Uterus (tissue), 4 donors: Measurements from ENCODE around the gene USP34. TPM values are rescaled to one million over a fixed set of nuclear protein-coding genes. Genes with fewer than 3 reads are reported as not detected.

Experiments used
- DNase-seq, 2 donors: peaks; one replicate each; pipeline ENCODE4 v3.0.0-alpha.2; 2019 to 2020
- H3K27ac ChIP-seq, 2 donors: fragments of 200-600 bp; sonication (generic); 1 replicate in 1 of 2; 2 replicates in 1 of 2; pipeline ENCODE4 v1.5.1; 2016 to 2018
- H3K27me3 ChIP-seq, 2 donors: fragments of 200-600 bp; sonication (generic); one replicate each; pipeline ENCODE4 v1.5.1; 2018 to 2019; ENCODE audit warnings: control low read depth in 1 of 2
- H3K36me3 ChIP-seq, 2 donors: fragments of 200-600 bp; sonication (generic); one replicate each; pipeline ENCODE4 v1.5.1; 2019; ENCODE audit warnings: control low read depth in 1 of 2
- H3K4me1 ChIP-seq, 2 donors: fragments of 200-600 bp; sonication (generic); one replicate each; pipeline ENCODE4 v1.5.1; 2018 to 2019; ENCODE audit warnings: control low read depth in 1 of 2
- H3K4me3 ChIP-seq, 2 donors: fragments of 200-600 bp; sonication (generic); 1 replicate in 1 of 2; 2 replicates in 1 of 2; pipeline ENCODE4 v1.5.1; 2018 to 2019; ENCODE audit warnings: mild to moderate bottlenecking in 1 of 2
- H3K9me3 ChIP-seq, 2 donors: fragments of 200-600 bp; sonication (generic); one replicate each; pipeline ENCODE4 v1.5.1; 2019; ENCODE audit warnings: control low read depth in 1 of 2
- POLR2A ChIP-seq, 2 donors: fragments of 450-650 bp; IDR thresholded peaks; one replicate each; pipeline ENCODE4 v1.6.1; 2016; ENCODE audit warnings: antibody characterized with exemption in 2 of 2, mild to moderate bottlenecking in 1 of 2, moderate library complexity in 1 of 2
- intact Hi-C: fragments of 100-400 bp; cut with DNase I; formaldehyde crosslinking; loops from one replicate; pipeline ENCODE4 v1.15.1; 2023; ENCODE audit warnings: low total_unique reads
- total RNA-seq, 4 donors: library from RNA; depleted of rRNA in 3 of 4; stranded (reverse); fragments of >200 nt in 3 of 4; gene quantifications; one replicate each; pipeline versions ENCODE4 v1.1.0 to v1.2.4, GENCODE V29; 2014 to 2023
- TF ChIP-seq, protein P1 (sequence below), 4 experiments: fragments of 200-600 bp in 2 of 4; fragments of 450-650 bp in 2 of 4; sonication (generic) in 2 of 4; IDR thresholded peaks; one replicate each; pipeline ENCODE4 v1.5.1; 2016 to 2019; ENCODE audit warnings: antibody characterized with exemption in 4 of 4, mild to moderate bottlenecking in 2 of 4, moderate library complexity in 1 of 4
- donor health status: DM: yes; HTN: yes; CAD: no.

The USP34 gene
- total RNA-seq, 4 donors from 2014 or later, result 93.8 to 246 (median 184) TPM

DNA sequence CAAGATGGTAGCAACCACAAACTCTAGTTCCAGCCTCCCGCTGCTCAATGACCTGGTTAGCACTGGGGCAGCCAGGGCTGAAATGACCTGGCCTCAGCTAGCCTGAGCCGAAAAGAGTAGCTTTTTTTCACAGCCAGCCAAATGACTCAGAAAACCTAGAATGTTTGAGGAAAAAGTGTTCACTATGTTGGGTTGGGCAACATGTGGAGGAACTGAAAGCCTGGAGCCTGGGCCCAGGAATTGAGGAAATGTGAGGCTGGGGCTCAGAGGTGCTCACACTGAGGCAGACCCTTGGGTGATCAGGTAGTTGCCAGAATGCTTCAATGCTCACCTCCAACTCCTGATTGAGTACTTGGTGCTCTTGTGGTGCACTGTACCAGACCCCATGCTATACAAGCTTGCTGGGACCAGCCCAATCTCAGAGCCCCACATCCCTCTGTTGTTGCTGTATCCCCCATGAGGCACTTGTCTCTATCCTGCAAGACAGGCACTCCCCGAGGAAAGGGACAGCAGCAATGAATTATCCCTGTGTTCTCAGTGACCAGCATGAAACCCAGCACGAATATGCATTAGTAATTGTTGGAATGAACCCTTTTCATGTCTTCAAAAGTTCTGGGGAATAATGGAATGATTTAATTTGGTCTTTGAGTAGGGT, 116.2 kb downstream of the USP34 start:
- Histone ChIP-seq H3K36me3 (no peaks in the 10 kb centered on the region), H3K9me3 (peaks cover 0 to 17% of the 10 kb centered on the region in 2 donors), H3K4me1 (no peaks in the 10 kb centered on the region), H3K4me3 (no peak overlapping the region), H3K27ac (no peak overlapping the region), H3K27me3 (no peaks in the 10 kb centered on the region)
- intact Hi-C loops, result no loop called here
- DNase-seq, result no peak
- TF ChIP-seq, protein P1, sequence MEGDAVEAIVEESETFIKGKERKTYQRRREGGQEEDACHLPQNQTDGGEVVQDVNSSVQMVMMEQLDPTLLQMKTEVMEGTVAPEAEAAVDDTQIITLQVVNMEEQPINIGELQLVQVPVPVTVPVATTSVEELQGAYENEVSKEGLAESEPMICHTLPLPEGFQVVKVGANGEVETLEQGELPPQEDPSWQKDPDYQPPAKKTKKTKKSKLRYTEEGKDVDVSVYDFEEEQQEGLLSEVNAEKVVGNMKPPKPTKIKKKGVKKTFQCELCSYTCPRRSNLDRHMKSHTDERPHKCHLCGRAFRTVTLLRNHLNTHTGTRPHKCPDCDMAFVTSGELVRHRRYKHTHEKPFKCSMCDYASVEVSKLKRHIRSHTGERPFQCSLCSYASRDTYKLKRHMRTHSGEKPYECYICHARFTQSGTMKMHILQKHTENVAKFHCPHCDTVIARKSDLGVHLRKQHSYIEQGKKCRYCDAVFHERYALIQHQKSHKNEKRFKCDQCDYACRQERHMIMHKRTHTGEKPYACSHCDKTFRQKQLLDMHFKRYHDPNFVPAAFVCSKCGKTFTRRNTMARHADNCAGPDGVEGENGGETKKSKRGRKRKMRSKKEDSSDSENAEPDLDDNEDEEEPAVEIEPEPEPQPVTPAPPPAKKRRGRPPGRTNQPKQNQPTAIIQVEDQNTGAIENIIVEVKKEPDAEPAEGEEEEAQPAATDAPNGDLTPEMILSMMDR (IDR thresholded peaks at IDR 0.05), result no peak
- no peak for TF ChIP-seq POLR2A (IDR thresholded peaks at IDR 0.05)

DNA sequence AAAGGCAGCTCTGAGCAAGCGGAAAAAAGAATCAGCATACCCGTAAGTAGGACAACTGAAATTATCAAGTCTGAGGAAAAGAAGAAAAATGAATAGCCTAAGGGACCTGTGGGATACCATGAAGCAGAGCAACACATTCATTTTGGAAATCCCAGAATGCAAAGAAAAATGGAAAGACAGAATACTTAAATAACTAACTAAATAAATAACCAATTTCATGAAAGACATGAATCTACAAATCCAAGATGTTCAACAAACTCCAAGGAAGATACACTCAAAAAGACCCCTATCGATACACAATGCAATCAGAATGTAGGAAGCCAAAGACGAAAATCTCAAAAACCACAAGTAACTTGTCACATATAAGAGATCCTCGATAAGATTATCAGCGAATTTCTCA, 117.0 kb downstream of the USP34 start:
- H3K36me3 ChIP-seq, result no peaks in the 10 kb centered on the region
- no peaks in the 10 kb centered on the region for H3K27me3 ChIP-seq
- H3K9me3 ChIP-seq, result peaks cover 0 to 17% of the 10 kb centered on the region in 2 donors
- no peak for DNase-seq
- TF ChIP-seq, protein P1 (IDR thresholded peaks at IDR 0.05), result no peak
- TF ChIP-seq POLR2A (IDR thresholded peaks at IDR 0.05), result no peak
- no peak overlapping the region for H3K27ac ChIP-seq
- H3K4me1 ChIP-seq, result no peaks in the 10 kb centered on the region
- no peak overlapping the region for H3K4me3 ChIP-seq
- intact Hi-C loops, result no loop called here

DNA sequence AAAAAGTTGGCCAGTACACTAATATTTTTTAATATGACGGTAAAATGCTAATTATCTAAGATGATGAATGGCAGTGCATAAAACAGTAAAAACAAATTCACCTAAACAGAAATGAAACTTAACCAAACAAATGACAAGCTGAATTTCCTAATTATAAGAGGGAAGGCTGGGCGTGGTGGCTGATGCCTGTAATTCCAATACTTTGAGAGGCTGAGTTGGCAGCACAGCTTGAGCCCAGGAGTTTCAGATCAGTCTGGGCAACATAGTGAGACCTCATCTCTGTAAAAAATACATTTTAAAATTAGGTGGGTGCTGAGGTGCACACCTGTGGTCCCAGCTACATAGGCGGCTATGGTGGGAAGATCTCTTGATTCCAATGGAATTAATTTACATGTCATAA, 120.1 kb downstream of the USP34 start:
- Histone ChIP-seq H3K27me3 (no peaks in the 10 kb centered on the region), H3K36me3 (no peaks in the 10 kb centered on the region), H3K4me3 (no peak overlapping the region), H3K27ac (no peak overlapping the region), H3K9me3 (peaks cover 0 to 17% of the 10 kb centered on the region in 2 donors), H3K4me1 (no peaks in the 10 kb centered on the region)
- no peak for TF ChIP-seq POLR2A (IDR thresholded peaks at IDR 0.05)
- TF ChIP-seq, protein P1 (IDR thresholded peaks at IDR 0.05), result no peak
- intact Hi-C loops, result no loop called here
- no peak for DNase-seq

DNA sequence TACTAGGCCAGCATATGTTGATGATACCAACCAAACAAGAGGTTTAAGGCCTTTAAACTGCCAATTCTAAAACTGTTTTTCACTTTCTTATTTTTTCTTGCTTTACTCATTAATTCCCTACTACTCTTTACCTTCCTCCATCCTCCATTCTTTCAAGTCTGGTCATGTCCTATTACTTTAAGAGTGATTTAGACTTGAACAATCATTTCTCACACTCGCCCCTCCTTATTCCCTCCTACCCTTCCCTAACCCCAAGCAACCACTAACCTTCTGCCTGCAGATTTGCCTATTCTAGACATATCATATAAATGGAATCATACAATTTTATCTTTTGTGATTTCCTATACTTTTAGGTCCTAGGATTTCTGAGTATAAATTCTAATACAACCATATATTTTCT, 127.7 kb downstream of the USP34 start:
- intact Hi-C loops, result no loop called here
- no peak overlapping the region for H3K27ac ChIP-seq
- no peaks in the 10 kb centered on the region for H3K36me3 ChIP-seq
- no peaks in the 10 kb centered on the region for H3K9me3 ChIP-seq
- no peak overlapping the region for H3K4me3 ChIP-seq
- no peaks in the 10 kb centered on the region for H3K27me3 ChIP-seq
- no peaks in the 10 kb centered on the region for H3K4me1 ChIP-seq
- DNase-seq, result no peak
- TF ChIP-seq POLR2A (IDR thresholded peaks at IDR 0.05), result no peak
- TF ChIP-seq, protein P1 (IDR thresholded peaks at IDR 0.05), result no peak

DNA sequence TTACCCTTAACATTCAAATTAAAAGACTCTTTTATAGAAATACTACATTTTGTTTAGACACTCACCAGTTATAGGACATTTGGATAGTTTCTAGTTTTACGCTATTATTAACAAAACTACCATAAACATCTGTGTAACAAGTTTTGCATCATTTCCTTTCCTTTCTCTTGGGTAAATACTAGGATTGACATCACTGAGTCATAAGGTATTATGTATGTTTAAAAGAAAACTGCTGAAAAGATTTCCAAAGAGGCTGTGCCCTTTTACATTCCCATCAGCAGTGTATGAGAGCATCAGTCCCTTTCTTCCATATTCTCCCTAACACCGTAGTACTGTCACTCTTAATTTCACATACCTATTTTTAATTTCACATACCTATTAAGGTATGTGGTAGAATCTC, 130.6 kb downstream of the USP34 start:
- Histone ChIP-seq H3K4me1 (no peaks in the 10 kb centered on the region), H3K9me3 (no peaks in the 10 kb centered on the region), H3K4me3 (no peak overlapping the region), H3K27me3 (no peaks in the 10 kb centered on the region), H3K36me3 (no peaks in the 10 kb centered on the region), H3K27ac (no peak overlapping the region)
- no peak for TF ChIP-seq POLR2A (IDR thresholded peaks at IDR 0.05)
- DNase-seq, result no peak
- intact Hi-C loops, result no loop called here

DNA sequence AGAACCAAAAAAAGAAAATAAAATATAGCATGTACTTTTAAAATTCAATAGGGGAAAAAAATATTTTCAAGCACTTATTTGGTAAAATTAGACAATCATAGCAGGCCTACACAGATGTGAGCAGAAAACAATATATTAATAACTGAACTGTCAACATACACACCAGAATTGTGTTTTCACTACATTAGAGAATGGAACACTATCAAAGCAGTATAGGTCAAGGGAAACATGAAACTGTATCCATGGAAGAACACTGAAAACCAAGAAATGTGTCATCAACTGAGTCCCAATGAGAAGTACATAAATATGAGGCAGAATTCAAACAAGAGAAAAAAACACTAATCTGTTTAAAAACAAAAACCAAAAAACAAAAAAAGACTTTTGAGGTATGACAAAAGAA, 132.4 kb downstream of the USP34 start:
- Histone ChIP-seq H3K4me3 (no peak overlapping the region), H3K9me3 (no peaks in the 10 kb centered on the region), H3K27me3 (no peaks in the 10 kb centered on the region), H3K36me3 (no peaks in the 10 kb centered on the region), H3K27ac (no peak overlapping the region), H3K4me1 (no peaks in the 10 kb centered on the region)
- intact Hi-C loops, result no loop called here
- TF ChIP-seq, protein P1 (IDR thresholded peaks at IDR 0.05), result no peak
- TF ChIP-seq POLR2A (IDR thresholded peaks at IDR 0.05), result no peak
- no peak for DNase-seq
